EH (cell line): ENCODE measurements around the gene ZNF385C.
"Not testable (repeated sequence)": the region's sequence is repeated elsewhere in the genome, so short reads cannot be mapped to it uniquely, and the experiment has no call there.

Experiments
- DNase-seq: peaks from one replicate; pipeline ENCODE4 v3.0.0-alpha.2; 2015; ENCODE audit warnings: low read depth

ZNF385C gene

DNA sequence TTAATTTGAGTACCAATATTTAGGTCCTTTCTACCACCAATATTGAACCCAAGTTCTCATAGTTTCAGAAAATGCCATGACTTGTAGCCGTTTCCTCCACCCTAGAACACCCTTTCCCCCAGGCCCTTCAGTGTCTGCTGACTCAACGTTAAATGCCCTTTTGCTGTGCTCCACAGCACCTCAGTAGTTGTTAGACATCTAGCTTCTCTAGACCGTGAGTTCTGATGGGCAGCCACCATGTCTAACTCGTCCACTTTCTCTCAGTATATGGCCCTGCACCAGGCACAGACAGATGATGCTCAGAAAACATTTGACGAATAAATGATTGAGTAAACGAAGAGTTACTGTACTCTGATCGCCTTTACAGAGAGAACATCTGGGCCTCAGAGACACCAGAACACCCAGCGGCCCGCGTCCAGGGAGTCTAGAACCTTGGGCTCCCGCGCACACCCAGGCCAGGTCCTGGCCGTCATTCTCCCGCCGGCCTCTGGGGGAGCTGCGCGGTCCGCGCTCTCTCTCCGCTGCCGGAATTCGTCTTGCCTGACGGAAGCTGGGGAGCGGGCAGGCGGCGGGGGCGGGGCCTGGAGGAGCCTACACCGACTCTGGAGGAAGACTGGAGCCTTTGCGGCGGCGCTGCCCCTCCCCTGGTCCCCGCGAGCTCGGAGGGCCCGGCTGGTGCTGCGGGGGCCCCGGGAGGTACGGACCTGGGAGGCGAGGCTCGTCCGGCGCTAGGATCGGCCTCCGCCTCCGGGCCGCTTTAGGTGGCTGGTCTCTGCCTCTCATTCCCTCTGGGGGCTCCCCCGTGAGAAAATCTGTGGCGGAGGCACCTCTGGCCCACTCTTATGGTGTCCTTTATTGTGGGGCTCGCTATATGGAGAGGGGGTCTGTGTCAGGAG, 78.5 kb downstream of the ZNF385C start, which contains the start of gene NKIRAS2:
Gene NKIRAS2 (plus strand): TSS at position 582 of the 896 bp plus-strand sequence. CDS start 1,488 bp downstream, outside the sequence.
- peak; percentile 91 for DNase-seq

DNA sequence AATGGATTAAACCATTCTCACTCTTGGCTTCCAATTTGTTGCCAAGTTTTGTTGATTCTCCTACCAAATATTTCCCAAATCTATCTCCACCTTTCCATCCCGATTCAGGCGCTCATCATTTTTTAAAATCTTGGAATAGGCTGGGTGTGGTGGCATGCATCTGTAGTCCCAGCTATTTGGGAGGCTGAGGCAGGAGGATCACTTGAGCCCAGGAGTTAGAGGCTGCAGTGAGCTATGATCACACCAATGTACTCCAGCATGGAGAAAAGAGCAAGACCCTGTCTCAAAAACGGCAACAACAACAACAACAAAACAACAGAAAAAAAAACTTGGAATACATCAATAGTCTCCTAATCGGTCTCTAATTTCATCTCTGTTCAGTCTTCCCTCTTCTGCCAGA, 79.3 kb downstream of the ZNF385C start:
- no peak for DNase-seq

DNA sequence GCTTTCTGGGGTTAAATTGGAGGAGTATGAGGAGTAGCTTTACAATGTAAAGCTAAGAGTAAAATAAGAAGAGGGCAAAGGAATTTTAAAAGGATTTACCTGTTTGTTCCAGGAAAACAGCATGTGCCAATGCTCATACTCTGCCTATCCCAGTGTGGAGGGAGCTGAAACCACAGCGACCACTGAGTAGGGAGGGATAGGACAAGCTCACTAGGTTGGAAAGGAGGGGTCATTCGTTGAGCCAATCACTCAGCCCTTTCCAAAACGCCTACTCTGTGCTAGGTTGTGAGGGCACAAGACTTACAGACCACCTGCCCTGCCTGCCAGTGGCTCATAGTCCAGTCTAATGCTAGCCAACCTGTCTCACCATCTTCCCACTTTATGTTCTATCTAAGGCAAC, 79.9 kb downstream of the ZNF385C start:
- DNase-seq: no peak

- no peak for DNase-seq
These were observed 80.4 kb downstream of the ZNF385C start for GRCh38 chr17:42017866-42018200.

- DNase-seq: peak; percentile 91
These were observed 81.1 kb downstream of the ZNF385C start, which contains the start of gene DNAJC7 for GRCh38 chr17:42016941-42017865. DNAJC7 (minus strand) TSS chr17:42017439; CDS start chr17:42017416, 23 bp downstream.

DNA sequence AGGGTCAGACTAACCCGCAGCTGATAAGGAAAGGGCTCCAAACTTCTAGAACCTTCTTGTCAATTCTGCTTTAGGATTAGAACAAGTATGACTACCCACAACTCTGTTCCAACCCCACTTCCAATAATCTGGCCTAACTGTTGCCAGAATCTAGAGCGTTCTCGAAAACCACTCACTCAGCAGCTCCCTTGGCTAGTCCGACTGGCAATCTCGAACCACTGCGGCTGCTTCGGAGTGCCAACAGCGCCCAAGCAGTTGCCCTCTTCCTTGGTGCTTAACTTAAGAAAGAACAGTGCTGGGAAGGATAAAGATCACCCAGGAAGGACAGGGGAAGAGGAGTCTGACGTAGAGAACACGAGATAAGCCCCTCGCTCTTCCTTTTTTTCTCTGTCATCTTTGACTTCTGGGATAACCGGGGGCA, 81.9 kb downstream of the ZNF385C start:
- DNase-seq: peak; percentile 31

DNA sequence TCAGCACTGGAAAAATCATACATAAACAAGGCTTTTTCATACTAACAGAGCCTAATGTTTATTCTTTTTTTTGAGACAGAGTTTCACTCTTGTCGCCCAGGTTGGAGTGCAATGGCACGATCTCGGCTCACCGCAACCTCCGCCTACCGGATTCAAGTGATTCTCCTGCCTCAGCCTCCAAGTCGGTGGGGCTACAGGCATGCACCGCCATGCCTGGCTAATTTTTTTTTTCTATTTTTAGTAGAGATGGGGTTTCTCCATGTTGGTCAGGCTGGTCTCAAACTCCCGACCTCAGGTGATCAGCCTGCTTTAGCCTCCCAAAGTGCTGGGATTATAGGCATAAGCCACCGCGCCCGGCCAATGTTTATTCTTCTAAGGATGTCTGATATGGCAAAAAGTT, 84.5 kb downstream of the ZNF385C start:
- not testable (repeated sequence) for DNase-seq

GRCh38 chr17:42012363-42012762, 85.9 kb downstream of the ZNF385C start:
- DNase-seq: not testable (repeated sequence)

DNA sequence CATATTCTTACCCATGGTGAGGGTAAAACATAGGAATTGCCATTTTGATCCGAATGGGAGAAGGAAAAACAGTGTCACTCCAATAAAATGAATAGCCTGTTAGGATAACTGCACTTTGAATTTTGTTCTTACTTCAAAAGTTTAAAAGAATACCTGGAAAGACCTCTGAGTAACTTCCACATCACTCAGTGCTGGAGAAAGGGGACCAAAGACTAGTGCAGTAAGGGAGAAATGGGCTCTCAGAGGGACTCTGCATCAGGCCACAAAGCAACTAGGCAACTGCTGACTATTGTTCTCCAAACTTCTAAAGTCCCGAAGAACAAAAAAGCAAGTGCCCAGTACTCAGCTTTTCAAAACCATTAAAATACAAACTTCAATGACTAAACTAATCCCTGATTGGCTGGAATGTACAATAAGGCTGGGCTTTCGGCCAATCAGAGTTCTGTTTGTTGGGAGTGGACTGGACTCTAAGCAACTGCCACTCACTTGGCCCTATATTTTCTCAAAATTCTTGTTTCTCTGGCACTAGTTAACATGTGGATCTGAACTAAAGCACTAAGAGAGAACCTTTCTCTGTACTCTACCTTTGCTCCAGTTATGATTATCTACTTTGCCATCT, 87.3 kb downstream of the ZNF385C start:
- peak; percentile 40 for DNase-seq

DNA sequence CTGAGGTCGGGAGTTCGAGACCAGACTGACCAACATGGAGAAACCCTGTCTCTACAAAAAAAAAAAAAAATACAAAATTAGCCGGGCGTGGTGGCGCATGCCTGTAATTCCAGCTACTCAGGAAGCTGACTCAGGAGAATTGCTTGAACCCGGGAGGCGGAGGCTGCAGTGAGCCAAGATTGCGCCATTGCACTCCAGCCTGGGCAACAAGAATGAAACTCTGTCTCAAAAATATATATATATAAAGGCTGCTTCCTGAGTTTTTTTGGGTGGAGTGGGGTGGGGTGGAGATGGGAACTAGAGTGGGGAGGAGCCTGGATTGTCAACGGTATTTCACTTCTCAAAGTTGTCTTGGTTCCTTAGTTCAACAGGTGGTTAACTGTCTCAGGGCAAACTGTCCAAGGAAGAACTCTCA, 88.0 kb downstream of the ZNF385C start:
- DNase-seq: peak; percentile 65

- peak; percentile 12 for DNase-seq
These were observed 89.1 kb downstream of the ZNF385C start for GRCh38 chr17:42009170-42009569.

DNA sequence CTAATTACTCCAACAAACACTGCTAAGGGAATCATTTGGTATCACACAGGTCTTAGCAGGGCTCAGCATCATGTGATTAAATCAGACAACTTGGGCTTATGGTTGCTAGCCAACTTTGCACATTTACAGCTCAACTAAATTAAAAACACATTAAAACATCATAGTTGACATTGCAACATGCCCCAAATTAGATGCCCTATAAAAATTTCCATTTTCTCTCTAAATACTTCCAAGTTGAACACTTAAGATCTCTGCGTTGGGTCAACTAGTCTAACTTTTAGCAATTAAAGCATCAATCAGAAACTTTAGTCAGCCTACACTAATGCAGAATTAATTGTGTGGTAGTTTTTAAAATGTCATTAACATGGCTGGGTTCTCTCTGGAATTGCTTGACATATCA, 93.1 kb downstream of the ZNF385C start:
- peak; percentile 52 for DNase-seq

GRCh38 chr17:42002792-42003301, 95.4 kb downstream of the ZNF385C start:
- DNase-seq: peak; percentile 72

DNA sequence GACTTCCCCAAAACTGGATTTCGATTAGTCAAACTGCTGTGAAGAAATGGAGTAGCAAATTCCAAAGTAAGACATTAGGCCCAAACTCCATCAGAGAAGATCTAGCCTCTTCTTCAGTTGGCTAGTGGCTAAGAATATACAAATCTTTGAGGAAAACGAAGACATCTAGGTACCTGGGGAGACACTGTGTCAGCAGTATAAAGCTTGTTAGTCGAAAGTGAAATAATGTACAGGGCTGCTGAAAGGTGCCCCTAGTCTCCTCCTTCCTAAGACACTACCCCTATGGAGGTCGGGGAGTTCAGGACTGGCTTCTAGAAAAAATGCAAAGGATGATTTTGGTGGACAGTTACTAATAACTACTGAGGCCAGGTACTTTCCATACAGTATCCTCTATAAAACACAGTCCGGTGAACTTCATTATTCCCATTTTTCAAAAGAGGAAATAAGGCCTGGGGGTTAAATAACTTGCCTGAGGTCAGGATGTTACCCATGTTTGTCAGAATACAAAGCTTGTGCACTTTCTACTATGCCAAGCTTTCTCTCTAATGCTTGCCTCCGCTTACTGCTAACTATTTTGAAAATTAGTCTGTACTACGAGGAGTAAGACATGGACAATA, 96.0 kb downstream of the ZNF385C start:
- DNase-seq: no peak

DNA sequence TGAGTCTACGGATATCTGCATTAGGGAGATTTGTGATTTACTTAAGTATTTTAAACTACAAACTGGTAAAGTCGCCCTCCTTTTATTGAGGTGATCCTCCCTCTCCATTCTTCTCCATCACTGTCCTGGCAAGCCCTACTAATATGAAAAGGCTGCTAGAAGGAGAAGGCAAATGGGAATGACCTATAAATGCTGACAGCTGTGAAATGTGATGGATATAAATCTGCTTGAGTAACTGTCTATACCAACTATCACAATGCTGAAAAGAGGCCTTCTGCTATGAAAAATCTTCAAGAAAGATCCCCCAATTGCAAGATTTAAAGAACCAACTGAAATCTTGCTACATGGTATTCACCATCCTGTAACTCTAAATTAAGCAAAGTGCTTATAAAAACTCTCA, 96.5 kb downstream of the ZNF385C start:
- no peak for DNase-seq

GRCh38 chr17:42000413-42001133, 97.7 kb downstream of the ZNF385C start:
- no peak for DNase-seq

- no peak for DNase-seq
These were observed 99.8 kb downstream of the ZNF385C start for GRCh38 chr17:41998497-41998896.

DNA sequence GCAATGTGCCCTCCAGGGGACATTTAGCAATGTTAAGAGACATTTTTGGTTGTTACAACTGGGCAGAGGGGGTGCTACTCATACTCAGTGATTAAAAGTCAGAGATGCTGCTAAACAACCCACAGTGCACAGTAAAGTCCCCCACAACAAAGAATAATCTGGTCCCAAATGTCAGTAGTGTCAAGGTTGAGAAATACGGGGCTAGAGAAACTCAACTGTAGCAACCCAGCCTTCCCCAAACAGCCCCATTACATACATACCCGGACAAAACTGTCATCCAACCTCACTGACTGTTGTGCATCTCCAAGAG, 101.5 kb downstream of the ZNF385C start:
- DNase-seq: no peak

GRCh38 chr17:41992576-41992975, 105.7 kb downstream of the ZNF385C start:
- DNase-seq: peak; percentile 23

GRCh38 chr17:41989702-41990419, 108.4 kb downstream of the ZNF385C start:
- DNase-seq: no peak
